OCI-LY7 (cell line): ENCODE data around the gene MARK3.

ENCODE experiments used
- CTCF ChIP-seq: fragments of 200-600 bp; sonication (generic); conservative IDR thresholded peaks from 2 replicates; pipeline ENCODE4 v1.5.1; 2014; ENCODE audit warnings: mild to moderate bottlenecking, antibody characterized with exemption, low read length, moderate library complexity, mixed read lengths
- EZH2phosphoT487 ChIP-seq: fragments of 200-600 bp; sonication (generic); IDR thresholded peaks from 2 replicates; pipeline ENCODE4 v1.6.1; 2018; ENCODE audit warnings: low read depth, borderline replicate concordance, mild to moderate bottlenecking, mixed run types, antibody characterized with exemption, low read length, moderate library complexity, mixed read lengths

- TF ChIP-seq CTCF, result no peak
- no peak for TF ChIP-seq EZH2phosphoT487
Observed at GRCh38 chr14:103356024-103356682, 29.1 kb upstream of the MARK3 start.
